IMR-90 (cell line): ENCODE measurements around the gene CLEC16A.
A peak's percentile ranks its signal among the peaks of the same experiment; 100 is the strongest.

Experiments
- BHLHE40 ChIP-seq: fragments of 150-350 bp; IDR thresholded peaks from 2 replicates; pipeline ENCODE4 v1.6.1; 2016; ENCODE audit warnings: mild to moderate bottlenecking, low read depth, low read length
- CEBPB ChIP-seq: IDR thresholded peaks from 2 replicates; pipeline ENCODE4 v1.6.1; 2012; ENCODE audit warnings: low read depth, low read length, improper control_type of control experiment
- POLR2A ChIP-seq: IDR thresholded peaks from 2 replicates; pipeline ENCODE4 v1.6.1; 2012; ENCODE audit warnings: mild to moderate bottlenecking, low read depth, low read length
- TF ChIP-seq, protein P1 (sequence below): conservative IDR thresholded peaks from 2 replicates; pipeline ENCODE4 v1.5.1; 2012; ENCODE audit warnings: mild to moderate bottlenecking, low read depth, low read length, improper control_type of control experiment

DNA sequence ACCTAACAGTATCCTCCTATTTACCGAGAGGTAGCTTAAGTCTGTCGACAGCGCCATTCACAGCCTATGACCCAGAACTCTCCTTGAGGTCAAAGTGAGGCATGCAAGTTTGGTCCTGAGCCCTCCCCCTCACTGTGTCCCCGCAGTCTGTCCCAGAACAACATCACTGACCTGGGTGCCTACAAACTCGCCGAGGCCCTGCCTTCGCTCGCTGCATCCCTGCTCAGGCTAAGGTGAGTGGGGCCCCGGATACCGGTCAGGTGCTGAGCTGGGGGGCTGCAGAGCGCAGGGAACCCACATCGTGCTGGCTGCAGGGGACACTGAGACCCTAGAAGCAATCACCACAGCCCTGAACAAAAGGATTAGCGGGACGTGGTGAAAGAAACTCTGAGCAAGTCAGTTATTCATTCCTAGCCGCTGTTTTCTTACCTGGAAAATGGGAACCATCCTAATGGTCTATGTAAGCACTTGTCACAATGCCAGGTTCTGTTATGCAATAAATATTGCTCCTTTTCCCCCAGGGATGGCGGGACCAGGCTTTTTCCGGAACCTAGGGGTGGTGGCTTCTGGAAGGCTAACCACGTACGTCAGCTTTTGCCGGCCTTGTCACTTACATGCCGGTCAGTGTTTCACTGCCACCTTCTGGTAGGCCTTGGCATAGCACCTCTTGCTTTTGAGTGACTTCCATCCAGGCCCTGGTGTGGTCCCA, 25.9 kb upstream of the CLEC16A start:
- TF ChIP-seq CEBPB (0 out of 2 replicates have a peak, but pooled peaks have one; percentile 9), POLR2A (0 out of 2 replicates have a peak, but pooled peaks have one; percentile 25), BHLHE40 (no peak)
- TF ChIP-seq, protein P1, sequence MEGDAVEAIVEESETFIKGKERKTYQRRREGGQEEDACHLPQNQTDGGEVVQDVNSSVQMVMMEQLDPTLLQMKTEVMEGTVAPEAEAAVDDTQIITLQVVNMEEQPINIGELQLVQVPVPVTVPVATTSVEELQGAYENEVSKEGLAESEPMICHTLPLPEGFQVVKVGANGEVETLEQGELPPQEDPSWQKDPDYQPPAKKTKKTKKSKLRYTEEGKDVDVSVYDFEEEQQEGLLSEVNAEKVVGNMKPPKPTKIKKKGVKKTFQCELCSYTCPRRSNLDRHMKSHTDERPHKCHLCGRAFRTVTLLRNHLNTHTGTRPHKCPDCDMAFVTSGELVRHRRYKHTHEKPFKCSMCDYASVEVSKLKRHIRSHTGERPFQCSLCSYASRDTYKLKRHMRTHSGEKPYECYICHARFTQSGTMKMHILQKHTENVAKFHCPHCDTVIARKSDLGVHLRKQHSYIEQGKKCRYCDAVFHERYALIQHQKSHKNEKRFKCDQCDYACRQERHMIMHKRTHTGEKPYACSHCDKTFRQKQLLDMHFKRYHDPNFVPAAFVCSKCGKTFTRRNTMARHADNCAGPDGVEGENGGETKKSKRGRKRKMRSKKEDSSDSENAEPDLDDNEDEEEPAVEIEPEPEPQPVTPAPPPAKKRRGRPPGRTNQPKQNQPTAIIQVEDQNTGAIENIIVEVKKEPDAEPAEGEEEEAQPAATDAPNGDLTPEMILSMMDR = peak; percentile 94
